SH-SY5Y (cell line): Measurements from ENCODE around the gene CARD9.

Experiments used
- GATA2 ChIP-seq: IDR thresholded peaks from 2 replicates; pipeline ENCODE4 v1.6.1; 2011; ENCODE audit warnings: mild to moderate bottlenecking, low read depth, low read length
- GATA3 ChIP-seq: IDR thresholded peaks from 2 replicates; pipeline ENCODE4 v1.6.1; 2011; ENCODE audit warnings: low read depth, mild to moderate bottlenecking, low read length, moderate library complexity

DNA sequence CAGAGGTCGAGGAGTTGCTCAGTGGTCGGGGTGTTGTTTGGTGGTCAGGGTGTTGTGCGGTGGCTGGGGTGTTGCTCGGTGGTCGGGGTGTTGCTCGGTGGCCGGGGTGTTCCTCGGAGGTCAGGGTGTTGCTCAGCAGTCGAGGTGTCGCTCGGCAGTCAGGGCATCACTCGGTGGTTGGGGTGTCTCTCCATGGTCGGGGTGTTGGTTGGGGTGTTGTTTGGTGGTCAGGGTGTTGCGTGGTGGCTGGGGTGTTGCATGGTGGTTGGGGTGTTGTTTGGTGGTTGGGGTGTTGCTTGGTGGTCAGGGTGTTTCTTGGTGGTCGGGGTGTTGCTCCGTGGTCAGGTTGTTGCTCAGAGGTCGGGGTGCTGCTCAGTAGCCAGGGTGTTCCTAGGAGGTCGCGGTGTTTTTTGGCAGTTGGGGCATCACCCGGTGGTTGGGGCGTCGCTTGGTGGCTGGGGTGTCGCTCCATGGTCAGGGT lies 57.2 kb downstream of the CARD9 start:
- TF ChIP-seq GATA2 (no peak), GATA3 (no peak)
